Thyroid gland (tissue), 4 donors: ENCODE measurements around the gene ASPM. TPM values are rescaled to one million over a fixed set of nuclear protein-coding genes. Genes with fewer than 3 reads are reported as not detected.
A peak's percentile ranks its signal among the peaks of the same experiment; 100 is the strongest.

ENCODE experiments used
- DNase-seq, 2 donors: peaks; one replicate each; pipeline ENCODE4 v3.0.0-alpha.2; 2019
- H3K27ac ChIP-seq, 3 donors: fragments of 200-600 bp; sonication (generic); 1 replicate in 2 of 3; 2 replicates in 1 of 3; pipeline ENCODE4 v1.5.1; 2016 to 2019; ENCODE audit warnings: mild to moderate bottlenecking in 1 of 3, moderate library complexity in 1 of 3
- H3K27me3 ChIP-seq: fragments of 200-600 bp; sonication (generic); one replicate; pipeline ENCODE4 v1.5.1; 2019
- H3K36me3 ChIP-seq, 2 donors: fragments of 200-600 bp; sonication (generic); one replicate each; pipeline ENCODE4 v1.5.1; 2016 to 2019
- H3K4me1 ChIP-seq, 2 donors: fragments of 200-600 bp; sonication (generic); one replicate each; pipeline ENCODE4 v1.5.1; 2017 to 2019
- H3K4me3 ChIP-seq, 3 donors: fragments of 200-600 bp; sonication (generic); replicated peaks in 1 of 3; 1 replicate in 2 of 3; 2 replicates in 1 of 3; pipeline ENCODE4 v1.5.1; 2016; ENCODE audit warnings: mild to moderate bottlenecking in 1 of 3
- H3K9me3 ChIP-seq: fragments of 200-600 bp; sonication (generic); one replicate; pipeline ENCODE4 v1.5.1; 2017
- CTCF ChIP-seq, 6 experiments: fragments of 200-600 bp in 3 of 6; fragments of 450-650 bp in 3 of 6; sonication (generic) in 3 of 6; IDR thresholded peaks; one replicate each; pipeline ENCODE4 v1.5.1; 2016 to 2019; ENCODE audit warnings: antibody characterized with exemption in 6 of 6, mild to moderate bottlenecking in 2 of 6, inconsistent platforms in 1 of 6, moderate library complexity in 1 of 6
- POLR2A ChIP-seq, 2 donors: fragments of 450-650 bp; IDR thresholded peaks; one replicate each; pipeline ENCODE4 v1.6.1; 2017; ENCODE audit warnings: antibody characterized with exemption in 2 of 2, mild to moderate bottlenecking in 2 of 2, moderate library complexity in 1 of 2
- WGBS, 2 donors: methylation state at CpG; one replicate each; pipeline ENCODE4 v1.1.5; 2017; 5-methylcytosine and 5-hydroxymethylcytosine counted together
- intact Hi-C: fragments of 100-400 bp; cut with DNase I; formaldehyde crosslinking; loops from one replicate; pipeline ENCODE4 v1.15.1; 2023
- total RNA-seq, 4 donors: library from RNA; depleted of rRNA; stranded (reverse); fragments of >200 nt; gene quantifications; one replicate each; pipeline ENCODE4 v1.2.3, GENCODE V29; 2016

The ASPM gene
- total RNA-seq, 4 donors from 2014 or later: 0.15 to 1.2 (median 0.38) TPM

DNA sequence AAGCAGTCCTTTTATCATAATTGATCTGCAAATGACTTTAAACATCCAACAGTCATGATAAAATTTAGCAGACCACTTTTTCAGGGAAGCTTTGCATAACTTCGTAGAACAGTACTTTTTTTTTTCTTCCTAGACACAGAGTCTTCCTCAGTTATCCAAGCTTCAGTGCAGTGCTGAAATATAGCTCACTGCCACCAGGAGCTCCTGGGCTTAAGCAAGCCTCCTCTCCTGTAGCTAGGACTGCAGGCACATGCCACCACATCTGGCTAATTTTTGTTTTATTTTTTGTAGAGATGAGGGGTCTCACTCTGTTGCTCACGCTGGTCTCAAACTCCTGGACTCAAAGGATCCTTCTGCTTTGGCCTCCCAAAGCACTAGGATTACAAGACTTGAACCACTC, 83.3 kb downstream of the ASPM start:
- Histone ChIP-seq H3K27me3 (no peaks in the 10 kb centered on the region), H3K36me3 (no peaks in the 10 kb centered on the region), H3K27ac (no peak overlapping the region), H3K4me1 (peaks cover 0 to 2% of the 10 kb centered on the region in 2 donors), H3K9me3 (no peaks in the 10 kb centered on the region), H3K4me3 (no peak overlapping the region)
- WGBS, 2 donors: 51 to 69% methylated on average over 2 of the region's 2 CpGs
- intact Hi-C loops: no loop called here
- no peak for TF ChIP-seq POLR2A (IDR thresholded peaks at IDR 0.05)
- TF ChIP-seq CTCF (IDR thresholded peaks at IDR 0.05): no peak
- no peak for DNase-seq

DNA sequence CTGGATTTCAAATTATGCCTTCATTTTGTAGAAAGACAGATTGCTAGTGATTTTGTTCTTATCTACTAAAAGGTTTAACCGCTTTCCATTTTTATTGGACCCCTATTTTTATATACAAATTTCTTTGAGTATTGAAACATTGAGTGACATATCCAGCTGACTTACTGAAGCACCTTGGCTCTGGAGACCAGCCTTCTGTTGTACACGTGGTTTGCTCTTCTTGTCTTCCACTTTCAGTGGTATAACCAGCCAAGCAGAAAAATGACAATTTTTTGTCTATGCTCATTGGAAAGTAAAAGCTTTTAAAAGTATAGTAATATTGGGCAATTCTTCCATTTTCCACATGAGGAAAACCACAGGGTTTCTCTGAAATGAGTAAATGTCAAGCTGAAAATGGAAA, 83.8 kb downstream of the ASPM start:
- no peaks in the 10 kb centered on the region for H3K9me3 ChIP-seq
- H3K27ac ChIP-seq: no peak overlapping the region
- peak in 1 of 2 donors; percentile 5 for DNase-seq
- no peak for TF ChIP-seq CTCF (IDR thresholded peaks at IDR 0.05)
- TF ChIP-seq POLR2A (IDR thresholded peaks at IDR 0.05): no peak
- no peak overlapping the region for H3K4me3 ChIP-seq
- H3K27me3 ChIP-seq: no peaks in the 10 kb centered on the region
- intact Hi-C loops: no loop called here
- no peaks in the 10 kb centered on the region for H3K36me3 ChIP-seq
- WGBS, 2 donors: 54 to 56% methylated on average over 2 of the region's 2 CpGs
- peaks cover 0 to 2% of the 10 kb centered on the region in 2 donors for H3K4me1 ChIP-seq

DNA sequence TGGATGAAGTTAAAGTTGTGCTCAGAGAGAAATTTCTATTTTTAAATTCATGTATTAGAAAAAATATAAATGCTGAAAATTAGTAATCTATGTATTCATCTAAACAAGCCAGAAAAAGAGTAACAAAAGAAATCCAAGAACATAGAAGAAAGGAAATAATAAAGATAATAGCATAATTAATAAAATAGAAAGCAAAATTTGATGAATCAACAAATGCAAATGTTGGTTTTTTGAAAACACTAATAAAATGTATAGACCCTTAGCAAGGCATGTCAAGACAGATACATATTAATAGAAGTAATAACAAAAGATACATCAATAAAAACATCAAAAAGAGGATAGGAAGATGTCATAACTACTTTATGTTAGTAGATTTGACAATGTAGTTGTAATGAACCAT, 97.4 kb downstream of the ASPM start:
- no peak for TF ChIP-seq POLR2A (IDR thresholded peaks at IDR 0.05)
- TF ChIP-seq CTCF (IDR thresholded peaks at IDR 0.05): no peak
- no peak for DNase-seq
- H3K4me1 ChIP-seq: no peaks in the 10 kb centered on the region
- intact Hi-C loops: no loop called here
- H3K9me3 ChIP-seq: no peaks in the 10 kb centered on the region
- no peaks in the 10 kb centered on the region for H3K36me3 ChIP-seq
- no peak overlapping the region for H3K27ac ChIP-seq
- no peaks in the 10 kb centered on the region for H3K27me3 ChIP-seq
- no peak overlapping the region for H3K4me3 ChIP-seq

GRCh38 chr1:197042676-197043341, 103.7 kb downstream of the ASPM start:
- no peak overlapping the region for H3K27ac ChIP-seq
- DNase-seq: no peak
- no peaks in the 10 kb centered on the region for H3K36me3 ChIP-seq
- no peaks in the 10 kb centered on the region for H3K9me3 ChIP-seq
- WGBS, 2 donors: 36 to 49% methylated on average over 4 of the region's 4 CpGs
- intact Hi-C loops: no loop called here
- H3K4me1 ChIP-seq: no peaks in the 10 kb centered on the region
- TF ChIP-seq CTCF (IDR thresholded peaks at IDR 0.05): no peak
- no peak for TF ChIP-seq POLR2A (IDR thresholded peaks at IDR 0.05)
- no peak overlapping the region for H3K4me3 ChIP-seq
- H3K27me3 ChIP-seq: no peaks in the 10 kb centered on the region

DNA sequence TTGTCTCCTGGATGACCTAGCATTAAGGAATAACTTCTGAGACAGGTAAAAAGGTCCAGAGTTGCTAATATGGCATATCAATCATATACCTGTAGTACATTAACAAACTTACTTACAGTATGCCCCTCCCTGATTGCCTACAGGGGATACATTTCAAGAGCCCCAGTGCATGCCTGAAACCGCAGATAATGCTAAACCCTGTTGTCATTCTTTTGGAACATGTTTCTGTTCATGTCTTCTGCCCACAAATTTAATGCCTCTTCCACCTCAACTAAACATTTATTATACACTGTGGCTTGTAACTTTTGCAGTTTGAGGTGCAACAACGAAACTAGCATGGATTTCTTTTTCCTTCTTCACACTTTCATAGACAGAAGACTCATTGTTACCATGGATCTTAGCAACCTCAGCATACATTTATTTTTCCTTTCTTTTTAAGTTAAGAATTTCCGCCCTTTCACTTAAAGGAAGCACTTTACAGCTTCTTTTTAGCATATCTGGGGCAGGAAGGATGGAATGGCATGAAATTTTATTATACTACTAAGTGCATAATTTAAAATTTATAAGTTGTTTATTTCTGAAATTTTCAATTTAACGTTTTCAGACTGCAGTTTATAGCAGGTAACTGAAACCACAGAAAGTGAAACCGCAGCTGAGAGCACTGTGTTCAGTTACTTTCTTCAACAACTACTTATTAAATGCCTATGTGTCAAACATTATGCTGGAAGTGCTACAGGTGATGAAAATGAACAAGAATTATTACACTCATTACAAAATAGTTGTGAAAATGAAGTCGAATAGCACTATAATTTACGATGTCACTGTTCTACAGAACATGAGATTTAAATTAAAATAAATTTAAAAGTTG, 104.7 kb downstream of the ASPM start:
- TF ChIP-seq POLR2A (IDR thresholded peaks at IDR 0.05) (no peak), CTCF (IDR thresholded peaks at IDR 0.05) (no peak)
- intact Hi-C loops: no loop called here
- DNase-seq: no peak
- Histone ChIP-seq H3K27ac (no peak overlapping the region), H3K9me3 (no peaks in the 10 kb centered on the region), H3K36me3 (no peaks in the 10 kb centered on the region), H3K4me1 (no peaks in the 10 kb centered on the region), H3K4me3 (no peak overlapping the region), H3K27me3 (no peaks in the 10 kb centered on the region)
- 89 to 90% methylated on average over 7 of the region's 7 CpGs for WGBS, 2 donors
